ENCODE measurements around the gene GAB2.

GAB2 gene

GRCh38 chr11:78339945-78340344 is 77.7 kb downstream of the GAB2 start:
- Histone ChIP-seq H3K36me3 (ENCODE audit: control insufficient read depth in 4 of 4, insufficient read depth in 4 of 4, low read length in 3 of 4) (peaks cover 0 to 5% (median 2%) of the 10 kb centered on the region in 4 experiments), H3K4me1 (ENCODE audit: control extremely low read depth in 1 of 4, control insufficient read depth in 4 of 4, insufficient read depth in 4 of 4, low read length in 3 of 4) (peaks cover 0 to 16% (median 5%) of the 10 kb centered on the region in 4 experiments), H3K27me3 (replicated peaks in 2 of 5; ENCODE audit: control insufficient read depth in 4 of 5, insufficient read depth in 5 of 5, low read length in 4 of 5) (no peaks in the 10 kb centered on the region), H3K9me3 (ENCODE audit: control extremely low read depth in 1 of 5, control insufficient read depth in 4 of 5, insufficient read depth in 2 of 5, low read depth in 1 of 5, low read length in 4 of 5) (no peaks in the 10 kb centered on the region), H3K4me3 (ENCODE audit: control insufficient read depth in 1 of 7, extremely low read depth in 1 of 7, insufficient read depth in 4 of 7, low read depth in 2 of 7, low read length in 6 of 7) (no peak overlapping the region), H3K27ac (ENCODE audit: insufficient read depth in 1 of 2, low read depth in 1 of 2, low read length in 2 of 2, poor library complexity in 1 of 2, severe bottlenecking in 2 of 2) (peak overlapping the region in 1 of 2 experiments; percentile 28)
- 94% methylated on average over 2 of the region's 3 CpGs for WGBS (ENCODE audit: insufficient coverage)
- POLR2A ChIA-PET = interaction anchor here (0.7 kb wide), 1 partner anchor 97 kb away, joined by 3 read pairs; no protein-coding TSS in a partner anchor
- CTCF ChIA-PET = interaction anchor here (0.8 to 1.6 kb wide), 3 partner anchors 11 to 25 kb away, joined by 4 to 6 read pairs (median 4); no protein-coding TSS in a partner anchor
- DNase-seq = no peak

DNA sequence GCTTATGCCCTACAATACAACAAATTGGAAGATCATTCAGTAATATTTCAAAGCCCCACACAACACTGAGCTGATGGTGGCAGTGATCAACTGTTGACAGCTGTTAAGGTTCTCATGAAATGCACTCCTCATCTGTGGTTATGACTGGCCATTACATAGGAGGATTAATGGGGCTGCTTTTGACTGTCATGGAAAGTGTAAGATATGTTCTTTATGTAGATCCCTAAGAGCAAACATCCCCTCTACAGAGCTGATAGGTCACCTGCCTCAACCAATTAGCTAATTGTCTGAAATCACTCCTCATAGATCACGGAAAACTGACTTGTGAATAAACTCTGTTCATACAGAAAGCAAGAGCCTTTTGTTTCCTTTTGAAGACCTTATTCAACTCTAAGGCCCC is 78.1 kb downstream of the GAB2 start:
- Histone ChIP-seq H3K27ac (ENCODE audit: insufficient read depth in 1 of 2, low read depth in 1 of 2, low read length in 2 of 2, poor library complexity in 1 of 2, severe bottlenecking in 2 of 2) (peak overlapping the region in 1 of 2 experiments; percentile 28), H3K4me3 (ENCODE audit: control insufficient read depth in 1 of 7, extremely low read depth in 1 of 7, insufficient read depth in 4 of 7, low read depth in 2 of 7, low read length in 6 of 7) (no peak overlapping the region), H3K9me3 (ENCODE audit: control extremely low read depth in 1 of 5, control insufficient read depth in 4 of 5, insufficient read depth in 2 of 5, low read depth in 1 of 5, low read length in 4 of 5) (no peaks in the 10 kb centered on the region), H3K4me1 (ENCODE audit: control extremely low read depth in 1 of 4, control insufficient read depth in 4 of 4, insufficient read depth in 4 of 4, low read length in 3 of 4) (peaks cover 0 to 16% (median 5%) of the 10 kb centered on the region in 4 experiments), H3K36me3 (ENCODE audit: control insufficient read depth in 4 of 4, insufficient read depth in 4 of 4, low read length in 3 of 4) (peaks cover 0 to 5% (median 3%) of the 10 kb centered on the region in 4 experiments), H3K27me3 (replicated peaks in 2 of 5; ENCODE audit: control insufficient read depth in 4 of 5, insufficient read depth in 5 of 5, low read length in 4 of 5) (no peaks in the 10 kb centered on the region)
- POLR2A ChIA-PET = no interaction called here
- CTCF ChIA-PET = interaction anchor here (0.8 to 1.6 kb wide), 3 partner anchors 11 to 24 kb away, joined by 4 to 6 read pairs (median 4); no protein-coding TSS in a partner anchor
- DNase-seq = no peak
- WGBS (ENCODE audit: insufficient coverage) = 91% methylated on average over 1 of the region's 1 CpG

- ChIA-PET CTCF (no interaction called here), POLR2A (no interaction called here)
- Histone ChIP-seq H3K4me1 (ENCODE audit: control extremely low read depth in 1 of 4, control insufficient read depth in 4 of 4, insufficient read depth in 4 of 4, low read length in 3 of 4) (peaks cover 0 to 16% (median 5%) of the 10 kb centered on the region in 4 experiments), H3K27me3 (replicated peaks in 2 of 5; ENCODE audit: control insufficient read depth in 4 of 5, insufficient read depth in 5 of 5, low read length in 4 of 5) (no peaks in the 10 kb centered on the region), H3K27ac (ENCODE audit: insufficient read depth in 1 of 2, low read depth in 1 of 2, low read length in 2 of 2, poor library complexity in 1 of 2, severe bottlenecking in 2 of 2) (peak overlapping the region in 1 of 2 experiments; percentile 5), H3K9me3 (ENCODE audit: control extremely low read depth in 1 of 5, control insufficient read depth in 4 of 5, insufficient read depth in 2 of 5, low read depth in 1 of 5, low read length in 4 of 5) (no peaks in the 10 kb centered on the region), H3K36me3 (ENCODE audit: control insufficient read depth in 4 of 4, insufficient read depth in 4 of 4, low read length in 3 of 4) (peaks cover 0 to 5% (median 3%) of the 10 kb centered on the region in 4 experiments), H3K4me3 (ENCODE audit: control insufficient read depth in 1 of 7, extremely low read depth in 1 of 7, insufficient read depth in 4 of 7, low read depth in 2 of 7, low read length in 6 of 7) (no peak overlapping the region)
- no peak for DNase-seq
- 92% methylated on average over 5 of the region's 6 CpGs for WGBS (ENCODE audit: insufficient coverage)
These were observed 78.9 kb downstream of the GAB2 start for GRCh38 chr11:78338702-78339101.

GRCh38 chr11:78338138-78338537 is 79.5 kb downstream of the GAB2 start:
- WGBS (ENCODE audit: insufficient coverage) = no CpG with 5 or more reads among the region's 1 CpG
- ChIA-PET POLR2A (no interaction called here), CTCF (interaction anchor here (1.0 kb wide), 1 partner anchor 87 kb away, joined by 3 read pairs; no protein-coding TSS in a partner anchor)
- Histone ChIP-seq H3K4me3 (ENCODE audit: control insufficient read depth in 1 of 7, extremely low read depth in 1 of 7, insufficient read depth in 4 of 7, low read depth in 2 of 7, low read length in 6 of 7) (no peak overlapping the region), H3K9me3 (ENCODE audit: control extremely low read depth in 1 of 5, control insufficient read depth in 4 of 5, insufficient read depth in 2 of 5, low read depth in 1 of 5, low read length in 4 of 5) (no peaks in the 10 kb centered on the region), H3K36me3 (ENCODE audit: control insufficient read depth in 4 of 4, insufficient read depth in 4 of 4, low read length in 3 of 4) (peaks cover 0 to 5% (median 3%) of the 10 kb centered on the region in 4 experiments), H3K27ac (ENCODE audit: insufficient read depth in 1 of 2, low read depth in 1 of 2, low read length in 2 of 2, poor library complexity in 1 of 2, severe bottlenecking in 2 of 2) (peak overlapping the region in 1 of 2 experiments; percentile 5), H3K4me1 (ENCODE audit: control extremely low read depth in 1 of 4, control insufficient read depth in 4 of 4, insufficient read depth in 4 of 4, low read length in 3 of 4) (peaks cover 0 to 16% (median 5%) of the 10 kb centered on the region in 4 experiments), H3K27me3 (replicated peaks in 2 of 5; ENCODE audit: control insufficient read depth in 4 of 5, insufficient read depth in 5 of 5, low read length in 4 of 5) (no peaks in the 10 kb centered on the region)
- DNase-seq = no peak

DNA sequence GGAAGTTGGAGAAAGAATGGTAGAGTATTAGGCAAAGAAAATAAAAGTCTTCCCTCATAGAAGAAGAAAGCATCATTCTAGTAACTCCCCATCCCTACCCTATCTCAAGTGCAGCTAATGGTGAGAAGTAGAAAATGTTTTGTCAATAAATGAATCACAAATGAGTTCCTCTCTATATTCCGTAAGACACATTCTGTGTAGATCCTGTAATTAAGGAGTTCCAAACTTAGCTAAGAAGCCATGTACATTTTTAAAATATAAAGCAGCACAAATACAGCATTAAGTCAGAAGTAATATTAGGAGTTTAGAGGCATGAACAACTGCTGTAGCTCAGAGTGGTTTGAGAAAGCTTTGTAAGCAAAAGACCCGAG is 80.1 kb downstream of the GAB2 start:
- WGBS (ENCODE audit: insufficient coverage) = 83% methylated on average over 1 of the region's 2 CpGs
- POLR2A ChIA-PET = no interaction called here
- Histone ChIP-seq H3K36me3 (ENCODE audit: control insufficient read depth in 4 of 4, insufficient read depth in 4 of 4, low read length in 3 of 4) (peaks cover 0 to 5% (median 3%) of the 10 kb centered on the region in 4 experiments), H3K27ac (ENCODE audit: insufficient read depth in 1 of 2, low read depth in 1 of 2, low read length in 2 of 2, poor library complexity in 1 of 2, severe bottlenecking in 2 of 2) (no peak overlapping the region), H3K9me3 (ENCODE audit: control extremely low read depth in 1 of 5, control insufficient read depth in 4 of 5, insufficient read depth in 2 of 5, low read depth in 1 of 5, low read length in 4 of 5) (no peaks in the 10 kb centered on the region), H3K27me3 (replicated peaks in 2 of 5; ENCODE audit: control insufficient read depth in 4 of 5, insufficient read depth in 5 of 5, low read length in 4 of 5) (no peaks in the 10 kb centered on the region), H3K4me1 (ENCODE audit: control extremely low read depth in 1 of 4, control insufficient read depth in 4 of 4, insufficient read depth in 4 of 4, low read length in 3 of 4) (peaks cover 1 to 20% (median 7%) of the 10 kb centered on the region in 4 experiments), H3K4me3 (ENCODE audit: control insufficient read depth in 1 of 7, extremely low read depth in 1 of 7, insufficient read depth in 4 of 7, low read depth in 2 of 7, low read length in 6 of 7) (no peak overlapping the region)
- CTCF ChIA-PET = interaction anchor here (1.0 kb wide), 1 partner anchor 86 kb away, joined by 3 read pairs; no protein-coding TSS in a partner anchor
- DNase-seq = no peak

GRCh38 chr11:78336877-78337553 is 80.6 kb downstream of the GAB2 start:
- DNase-seq = no peak
- POLR2A ChIA-PET = no interaction called here

DNA sequence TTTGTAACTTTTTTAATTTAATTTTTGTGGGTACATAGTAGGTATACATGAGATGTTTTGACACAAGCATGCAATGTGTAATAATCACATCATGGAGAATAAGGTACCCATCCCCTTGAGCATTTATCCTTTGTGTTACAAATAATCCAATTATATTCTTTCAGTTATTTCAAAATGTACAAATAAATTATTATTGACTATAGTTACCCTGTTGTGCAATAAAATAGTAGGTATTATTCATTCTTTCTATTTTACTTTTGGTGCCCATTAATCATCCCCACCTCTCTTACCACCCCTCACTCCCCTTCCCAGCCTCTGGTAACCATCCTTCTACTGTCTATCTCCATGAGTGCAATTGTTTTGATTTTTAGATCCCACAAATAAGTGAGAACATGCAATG is 83.5 kb downstream of the GAB2 start:
- ChIA-PET CTCF (no interaction called here), POLR2A (no interaction called here)

More at GRCh38 chr11:78336877-78337553, 80.6 kb downstream of the GAB2 start:
- peaks cover 0 to 4% (median 3%) of the 10 kb centered on the region in 4 experiments for H3K36me3 ChIP-seq (ENCODE audit: control insufficient read depth in 4 of 4, insufficient read depth in 4 of 4, low read length in 3 of 4)
- no peak overlapping the region for H3K4me3 ChIP-seq (ENCODE audit: control insufficient read depth in 1 of 7, extremely low read depth in 1 of 7, insufficient read depth in 4 of 7, low read depth in 2 of 7, low read length in 6 of 7)
- no peaks in the 10 kb centered on the region for H3K9me3 ChIP-seq (ENCODE audit: control extremely low read depth in 1 of 5, control insufficient read depth in 4 of 5, insufficient read depth in 2 of 5, low read depth in 1 of 5, low read length in 4 of 5)
- CTCF ChIA-PET = interaction anchor here (1.0 to 1.4 kb wide), 2 partner anchors 14 to 86 kb away, joined by 3 read pairs; no protein-coding TSS in a partner anchor
- peaks cover 5 to 26% (median 12%) of the 10 kb centered on the region in 4 experiments for H3K4me1 ChIP-seq (ENCODE audit: control extremely low read depth in 1 of 4, control insufficient read depth in 4 of 4, insufficient read depth in 4 of 4, low read length in 3 of 4)
- H3K27ac ChIP-seq (ENCODE audit: insufficient read depth in 1 of 2, low read depth in 1 of 2, low read length in 2 of 2, poor library complexity in 1 of 2, severe bottlenecking in 2 of 2) = no peak overlapping the region
- H3K27me3 ChIP-seq (replicated peaks in 2 of 5; ENCODE audit: control insufficient read depth in 4 of 5, insufficient read depth in 5 of 5, low read length in 4 of 5) = no peaks in the 10 kb centered on the region
- 76% methylated on average over 3 of the region's 4 CpGs for WGBS (ENCODE audit: insufficient coverage)

More for the DNA sequence above, 83.5 kb downstream of the GAB2 start:
- Histone ChIP-seq H3K4me3 (ENCODE audit: control insufficient read depth in 1 of 7, extremely low read depth in 1 of 7, insufficient read depth in 4 of 7, low read depth in 2 of 7, low read length in 6 of 7) (no peak overlapping the region), H3K9me3 (ENCODE audit: control extremely low read depth in 1 of 5, control insufficient read depth in 4 of 5, insufficient read depth in 2 of 5, low read depth in 1 of 5, low read length in 4 of 5) (no peaks in the 10 kb centered on the region), H3K36me3 (ENCODE audit: control insufficient read depth in 4 of 4, insufficient read depth in 4 of 4, low read length in 3 of 4) (peaks cover 0 to 2% (median 0%) of the 10 kb centered on the region in 4 experiments), H3K4me1 (ENCODE audit: control extremely low read depth in 1 of 4, control insufficient read depth in 4 of 4, insufficient read depth in 4 of 4, low read length in 3 of 4) (peaks cover 5 to 33% (median 18%) of the 10 kb centered on the region in 4 experiments), H3K27me3 (replicated peaks in 2 of 5; ENCODE audit: control insufficient read depth in 4 of 5, insufficient read depth in 5 of 5, low read length in 4 of 5) (no peaks in the 10 kb centered on the region), H3K27ac (ENCODE audit: insufficient read depth in 1 of 2, low read depth in 1 of 2, low read length in 2 of 2, poor library complexity in 1 of 2, severe bottlenecking in 2 of 2) (no peak overlapping the region)
- DNase-seq = no peak
